Right atrium auricular region (tissue), 2 donors: Measurements from ENCODE around the gene RGS6. TPM values are rescaled to one million over a fixed set of nuclear protein-coding genes. Genes with fewer than 3 reads are reported as not detected.
"Not testable (repeated sequence)": the region's sequence is repeated elsewhere in the genome, so short reads cannot be mapped to it uniquely, and the experiment has no call there.

Experiments
- DNase-seq: peaks from one replicate; pipeline ENCODE4 v3.0.0-alpha.2; 2019; ENCODE audit warnings: low spot score
- H3K27ac ChIP-seq, 2 donors: fragments of 200-600 bp; sonication (generic); 1 replicate in 1 of 2; 2 replicates in 1 of 2; pipeline ENCODE4 v1.5.1; 2016 to 2019
- H3K27me3 ChIP-seq, 2 donors: fragments of 200-600 bp; sonication (generic); one replicate each; pipeline versions ENCODE4 v1.5.1 to v1.6.0; 2017 to 2019
- H3K36me3 ChIP-seq: fragments of 200-600 bp; sonication (generic); one replicate; pipeline ENCODE4 v1.5.1; 2016
- H3K4me1 ChIP-seq, 2 donors: fragments of 200-600 bp; sonication (generic); one replicate each; pipeline versions ENCODE4 v1.5.1 to v1.6.0; 2017 to 2019
- H3K4me3 ChIP-seq, 2 donors: fragments of 200-600 bp; sonication (generic); 1 replicate in 1 of 2; 2 replicates in 1 of 2; pipeline ENCODE4 v1.5.1; 2017 to 2019; ENCODE audit warnings: mild to moderate bottlenecking in 1 of 2, moderate library complexity in 1 of 2
- H3K9me3 ChIP-seq, 2 donors: fragments of 200-600 bp; sonication (generic); one replicate each; pipeline ENCODE4 v1.5.1; 2019
- total RNA-seq, 2 donors: library from RNA; depleted of rRNA; stranded (reverse); fragments of >200 nt; gene quantifications; one replicate each; pipeline ENCODE4 v1.1.0, GENCODE V29; 2016
- TF ChIP-seq, protein P1 (sequence below), 2 donors: fragments of 200-600 bp; sonication (generic); IDR thresholded peaks; one replicate each; pipeline ENCODE4 v1.5.1; 2019; ENCODE audit warnings: antibody characterized with exemption in 2 of 2

The RGS6 gene
- total RNA-seq, 2 donors from 2014 or later = 12.1 to 13.1 TPM

DNA sequence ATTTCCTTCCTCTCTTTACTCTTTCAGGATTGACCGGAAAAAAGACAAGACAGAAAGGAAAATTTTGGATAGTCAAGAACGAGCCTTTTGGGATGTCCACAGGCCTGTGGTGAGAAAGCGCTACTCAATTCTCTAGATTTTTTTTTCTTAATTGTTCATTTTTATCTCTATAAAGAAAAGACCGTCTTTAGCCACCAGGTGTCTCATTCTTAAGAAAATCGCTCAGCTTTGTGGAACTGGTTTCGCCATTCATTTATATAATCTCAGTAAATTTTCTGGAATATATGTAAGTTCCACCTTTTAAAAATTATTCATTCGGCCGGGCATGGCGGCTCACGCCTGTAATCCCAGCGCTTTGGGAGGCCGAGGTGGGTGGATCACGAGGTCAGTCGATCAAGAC, 540.6 kb downstream of the RGS6 start:
- H3K27ac ChIP-seq = no peak overlapping the region

DNA sequence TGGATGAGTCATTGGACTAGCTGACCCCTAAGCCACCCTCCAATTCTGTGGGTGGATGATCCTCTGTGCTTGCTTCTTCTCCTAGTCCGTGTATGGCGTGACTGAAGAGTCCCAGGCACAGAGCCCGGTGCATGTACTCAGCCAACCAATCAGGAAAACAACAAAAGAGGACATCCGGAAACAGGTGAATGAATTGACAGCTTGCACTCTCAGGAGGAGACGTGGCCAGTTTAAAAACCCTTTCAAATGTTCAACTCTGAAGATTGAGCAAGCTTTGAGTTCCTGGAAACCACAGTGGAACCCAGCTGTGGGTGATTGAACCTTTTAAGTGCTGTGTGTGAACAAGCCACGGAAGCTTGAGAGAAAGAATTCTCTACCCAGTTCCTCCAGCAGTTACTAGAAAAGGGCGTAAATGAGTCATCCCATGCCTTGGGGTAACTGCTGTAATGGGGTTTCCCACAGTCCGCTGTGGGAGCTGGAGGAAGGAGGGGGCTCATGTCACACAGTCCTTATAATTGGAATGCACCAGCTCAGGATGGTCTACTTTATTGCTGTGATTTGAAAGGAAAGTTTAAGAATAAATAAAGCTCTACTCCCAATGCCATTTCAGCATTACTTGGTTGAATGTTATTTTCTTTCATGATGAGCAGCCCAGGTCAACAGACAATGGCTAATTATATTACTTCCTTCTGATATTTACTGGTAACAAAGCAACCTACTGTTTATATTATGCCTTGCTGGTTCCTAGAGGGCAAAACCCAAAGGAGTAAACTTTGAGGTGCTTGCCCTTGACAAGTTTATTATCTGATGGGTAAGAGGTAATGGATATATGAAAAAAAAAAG, 544.6 kb downstream of the RGS6 start:
- TF ChIP-seq, protein P1, sequence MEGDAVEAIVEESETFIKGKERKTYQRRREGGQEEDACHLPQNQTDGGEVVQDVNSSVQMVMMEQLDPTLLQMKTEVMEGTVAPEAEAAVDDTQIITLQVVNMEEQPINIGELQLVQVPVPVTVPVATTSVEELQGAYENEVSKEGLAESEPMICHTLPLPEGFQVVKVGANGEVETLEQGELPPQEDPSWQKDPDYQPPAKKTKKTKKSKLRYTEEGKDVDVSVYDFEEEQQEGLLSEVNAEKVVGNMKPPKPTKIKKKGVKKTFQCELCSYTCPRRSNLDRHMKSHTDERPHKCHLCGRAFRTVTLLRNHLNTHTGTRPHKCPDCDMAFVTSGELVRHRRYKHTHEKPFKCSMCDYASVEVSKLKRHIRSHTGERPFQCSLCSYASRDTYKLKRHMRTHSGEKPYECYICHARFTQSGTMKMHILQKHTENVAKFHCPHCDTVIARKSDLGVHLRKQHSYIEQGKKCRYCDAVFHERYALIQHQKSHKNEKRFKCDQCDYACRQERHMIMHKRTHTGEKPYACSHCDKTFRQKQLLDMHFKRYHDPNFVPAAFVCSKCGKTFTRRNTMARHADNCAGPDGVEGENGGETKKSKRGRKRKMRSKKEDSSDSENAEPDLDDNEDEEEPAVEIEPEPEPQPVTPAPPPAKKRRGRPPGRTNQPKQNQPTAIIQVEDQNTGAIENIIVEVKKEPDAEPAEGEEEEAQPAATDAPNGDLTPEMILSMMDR (IDR thresholded peaks at IDR 0.05) = no peak
- no peaks in the 10 kb centered on the region for H3K9me3 ChIP-seq
- H3K27me3 ChIP-seq = no peaks in the 10 kb centered on the region
- H3K36me3 ChIP-seq = no peaks in the 10 kb centered on the region
- peak; percentile 62 for DNase-seq
- H3K4me1 ChIP-seq = peaks cover 0 to 11% of the 10 kb centered on the region in 2 donors
- peak overlapping the region; percentile 63 to 74 for H3K27ac ChIP-seq
- H3K4me3 ChIP-seq = no peak overlapping the region

More for the DNA sequence above, 540.6 kb downstream of the RGS6 start:
- TF ChIP-seq, protein P1 (IDR thresholded peaks at IDR 0.05) = no peak
- H3K27me3 ChIP-seq = no peaks in the 10 kb centered on the region
- H3K36me3 ChIP-seq = no peaks in the 10 kb centered on the region
- no peak overlapping the region for H3K4me3 ChIP-seq
- H3K9me3 ChIP-seq = no peaks in the 10 kb centered on the region
- no peak for DNase-seq
- H3K4me1 ChIP-seq = peaks cover 0 to 11% of the 10 kb centered on the region in 2 donors

DNA sequence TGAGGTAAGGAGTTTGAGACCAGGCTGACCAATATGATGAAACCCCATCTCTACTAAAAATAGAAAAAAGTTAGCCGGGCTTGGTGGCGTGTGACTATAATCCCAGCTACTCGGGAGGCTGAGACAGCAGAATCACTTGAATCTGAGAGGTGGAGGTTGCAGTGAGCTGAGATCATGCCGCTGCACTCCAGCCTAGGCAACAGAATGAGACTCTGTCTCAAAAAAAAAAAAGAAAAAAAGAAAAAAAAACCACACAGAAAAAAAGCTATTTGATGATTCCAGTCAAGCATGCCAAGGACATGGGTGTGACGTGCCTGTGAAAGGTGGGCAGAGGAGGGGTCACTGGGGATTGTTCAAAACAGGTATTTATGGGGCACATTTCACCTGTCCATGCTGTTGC, 545.3 kb downstream of the RGS6 start:
- H3K36me3 ChIP-seq, H3K27me3 ChIP-seq, H3K27ac ChIP-seq, H3K9me3 ChIP-seq, H3K4me3 ChIP-seq, DNase-seq: not testable (repeated sequence)
- H3K4me1 ChIP-seq = peaks cover 0 to 11% of the 10 kb centered on the region in 2 donors

DNA sequence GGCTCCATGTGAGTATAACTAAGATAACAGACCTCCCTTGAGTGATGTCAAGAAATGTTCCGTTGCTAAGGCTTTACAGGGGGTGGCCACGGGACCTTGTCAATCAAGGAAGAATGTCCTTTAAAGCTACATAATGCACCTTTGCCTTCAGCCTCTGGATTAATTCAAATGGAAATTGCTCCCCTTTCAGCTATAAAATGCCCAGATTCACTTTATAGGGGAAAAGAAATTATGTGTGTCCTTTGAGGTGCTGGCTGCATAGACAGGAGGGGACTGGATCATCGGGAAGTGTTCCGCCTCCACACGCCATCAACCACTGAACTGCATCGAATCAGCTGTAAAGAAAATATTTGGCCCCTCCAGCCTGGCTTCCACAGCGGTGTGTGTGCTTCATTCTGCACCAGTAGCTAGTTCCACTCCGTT, 546.3 kb downstream of the RGS6 start:
- TF ChIP-seq, protein P1 (IDR thresholded peaks at IDR 0.05) = no peak
- Histone ChIP-seq H3K27me3 (no peaks in the 10 kb centered on the region), H3K4me3 (no peak overlapping the region), H3K4me1 (peaks cover 0 to 11% of the 10 kb centered on the region in 2 donors), H3K36me3 (no peaks in the 10 kb centered on the region), H3K9me3 (peaks cover 0 to 5% of the 10 kb centered on the region in 2 donors), H3K27ac (no peak overlapping the region)
- DNase-seq = no peak

DNA sequence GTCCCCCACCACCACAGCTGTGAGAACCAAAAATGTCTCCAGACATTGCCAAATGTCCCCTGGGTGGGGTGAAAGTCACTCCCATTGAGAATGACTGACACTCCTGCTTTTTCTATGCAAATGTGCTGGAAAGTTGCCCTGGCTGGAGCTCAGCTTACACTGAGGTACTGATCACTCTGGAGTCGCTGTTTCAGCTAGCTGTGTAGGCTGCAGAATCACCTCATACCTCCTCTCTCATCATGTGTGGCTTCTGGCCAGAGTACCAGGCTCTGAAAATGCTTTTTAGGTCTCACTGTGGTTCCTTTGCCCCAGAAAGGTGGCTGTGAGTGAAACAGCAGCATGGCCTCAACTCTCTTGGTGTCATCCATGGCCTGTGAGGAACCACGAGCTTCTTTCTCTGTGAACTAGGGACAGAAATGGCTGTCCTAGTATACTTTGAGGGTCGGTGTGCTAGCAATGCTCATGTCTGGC, 547.3 kb downstream of the RGS6 start:
- Histone ChIP-seq H3K27ac (no peak overlapping the region), H3K4me1 (peaks cover 0 to 11% of the 10 kb centered on the region in 2 donors), H3K36me3 (no peaks in the 10 kb centered on the region), H3K9me3 (peaks cover 0 to 5% of the 10 kb centered on the region in 2 donors), H3K4me3 (no peak overlapping the region), H3K27me3 (no peaks in the 10 kb centered on the region)
- no peak for DNase-seq
- TF ChIP-seq, protein P1 (IDR thresholded peaks at IDR 0.05) = no peak

DNA sequence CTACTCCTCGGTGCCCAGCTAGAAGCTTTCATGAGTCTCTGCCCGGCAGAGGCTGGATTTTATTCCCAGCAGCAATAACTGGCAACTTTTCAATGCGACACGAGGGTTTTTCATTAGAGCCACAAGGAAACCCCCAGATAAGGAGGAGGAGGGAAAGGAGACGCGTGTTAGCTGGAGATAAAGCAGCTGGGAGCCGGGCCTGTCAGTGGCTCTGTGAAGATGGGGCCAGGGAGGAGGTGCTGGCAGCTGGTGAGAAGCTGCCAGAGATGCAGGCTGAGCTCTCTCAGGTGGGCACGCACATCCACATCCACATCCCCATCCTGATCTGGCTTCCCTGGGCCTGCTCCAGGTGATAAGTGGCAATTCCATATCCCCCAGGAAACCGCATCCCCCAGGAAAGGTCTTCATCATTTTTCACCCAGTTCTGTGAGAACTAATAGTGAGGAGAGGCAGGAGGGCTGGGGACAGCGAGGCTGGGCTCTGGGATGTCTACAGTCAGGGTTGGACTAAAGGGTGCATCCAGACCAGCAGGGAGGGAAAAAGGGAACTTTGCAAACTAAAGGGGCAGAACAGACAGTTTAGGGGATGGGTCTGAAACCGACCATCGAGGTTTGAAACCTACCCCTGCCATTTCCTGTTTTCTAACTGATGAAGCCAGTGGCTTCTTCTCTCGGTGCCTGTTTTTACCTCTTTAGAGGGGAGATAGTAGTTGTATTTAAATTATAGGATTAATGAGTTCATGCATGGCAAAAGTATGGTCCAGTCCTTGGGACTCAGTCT, 548.4 kb downstream of the RGS6 start:
- Histone ChIP-seq H3K36me3 (no peaks in the 10 kb centered on the region), H3K4me1 (peaks cover 0 to 11% of the 10 kb centered on the region in 2 donors), H3K27me3 (no peaks in the 10 kb centered on the region), H3K9me3 (peaks cover 0 to 5% of the 10 kb centered on the region in 2 donors), H3K27ac (no peak overlapping the region), H3K4me3 (no peak overlapping the region)
- DNase-seq = no peak
- TF ChIP-seq, protein P1 (IDR thresholded peaks at IDR 0.05) = no peak
